Effector memory CD8-positive, alpha-beta T cell (primary cell): ENCODE measurements around the gene EMC1.

Experiments
- ATAC-seq: fragments of 150-1000 bp; cut with Tn5 transposase; replicated peaks from 2 replicates; pipeline ENCODE4 v1.10.0; 2021; ENCODE audit warnings: mild to moderate bottlenecking, moderate library complexity
- DNase-seq, 3 experiments: peaks; one replicate each; pipeline ENCODE4 v3.0.0; 2021
- H3K27ac Mint-ChIP-seq, 2 donors: one replicate each; pipeline ENCODE4 v1.8.0; 2022; ENCODE audit warnings: mild to moderate bottlenecking in 2 of 2, mixed read lengths in 2 of 2, moderate library complexity in 2 of 2
- H3K27me3 Mint-ChIP-seq, 2 donors: one replicate each; pipeline ENCODE4 v1.8.0; 2022; ENCODE audit warnings: mixed read lengths in 2 of 2
- H3K36me3 Mint-ChIP-seq: one replicate; pipeline ENCODE4 v1.8.0; 2022; ENCODE audit warnings: mild to moderate bottlenecking, moderate library complexity, mixed read lengths; ENCODE audit not compliant: insufficient read depth
- H3K4me1 Mint-ChIP-seq, 2 donors: one replicate each; pipeline ENCODE4 v1.8.0; 2022; ENCODE audit warnings: low read depth in 2 of 2, mixed read lengths in 2 of 2
- H3K4me3 Mint-ChIP-seq, 2 donors: one replicate each; pipeline ENCODE4 v1.8.0; 2022; ENCODE audit warnings: mild to moderate bottlenecking in 2 of 2, mixed read lengths in 2 of 2, moderate library complexity in 2 of 2
- H3K9me3 Mint-ChIP-seq, 2 donors: one replicate each; pipeline ENCODE4 v1.8.0; 2022; ENCODE audit warnings: mixed read lengths in 2 of 2

The EMC1 gene

DNA sequence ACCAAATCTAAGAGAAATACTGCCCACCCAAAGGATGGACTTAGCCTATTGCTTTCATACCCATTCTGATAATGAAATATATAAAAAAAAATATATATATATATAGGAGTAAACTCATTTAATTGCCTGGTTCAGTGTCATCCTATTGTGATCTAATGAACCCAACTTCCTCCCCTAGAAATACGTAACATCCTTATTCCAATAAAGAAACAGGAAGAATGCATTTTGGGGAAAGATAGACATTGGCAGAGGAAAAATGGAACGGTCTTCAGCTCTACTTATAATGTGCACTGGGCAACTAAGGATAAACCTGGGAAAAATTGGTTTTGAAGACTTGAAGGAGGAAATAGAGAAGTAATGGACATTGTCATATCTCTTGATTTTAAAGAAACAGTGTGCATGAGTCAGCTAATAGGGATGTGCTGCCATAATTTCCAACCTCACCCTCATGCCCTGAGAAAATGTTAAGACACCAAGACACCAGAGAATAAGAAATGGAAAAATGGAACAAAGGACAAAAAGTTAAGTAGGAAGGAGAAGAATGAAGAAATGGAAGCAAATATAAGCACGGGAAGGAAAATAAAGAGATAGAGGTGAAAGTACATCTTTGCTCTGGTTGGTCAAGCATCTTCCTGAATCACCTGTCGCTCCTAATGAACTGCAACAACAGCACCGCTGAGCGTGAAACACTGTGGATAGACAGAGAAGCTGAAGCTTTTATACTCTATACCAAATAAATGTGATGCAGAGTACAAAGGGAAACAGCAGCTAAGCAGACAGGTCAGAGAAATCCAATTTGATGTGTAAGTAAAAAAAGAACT, 46.7 kb downstream of the EMC1 start:
- H3K36me3 Mint-ChIP-seq: peaks cover 25% of the 10 kb centered on the region
- no peak overlapping the region for H3K4me3 Mint-ChIP-seq
- no peaks in the 10 kb centered on the region for H3K27me3 Mint-ChIP-seq
- DNase-seq: no peak
- no peak for ATAC-seq
- peaks cover 35 to 59% of the 10 kb centered on the region in 2 donors for H3K4me1 Mint-ChIP-seq
- no peaks in the 10 kb centered on the region for H3K9me3 Mint-ChIP-seq
- H3K27ac Mint-ChIP-seq: peak overlapping the region in 1 of 2 donors; percentile 53

DNA sequence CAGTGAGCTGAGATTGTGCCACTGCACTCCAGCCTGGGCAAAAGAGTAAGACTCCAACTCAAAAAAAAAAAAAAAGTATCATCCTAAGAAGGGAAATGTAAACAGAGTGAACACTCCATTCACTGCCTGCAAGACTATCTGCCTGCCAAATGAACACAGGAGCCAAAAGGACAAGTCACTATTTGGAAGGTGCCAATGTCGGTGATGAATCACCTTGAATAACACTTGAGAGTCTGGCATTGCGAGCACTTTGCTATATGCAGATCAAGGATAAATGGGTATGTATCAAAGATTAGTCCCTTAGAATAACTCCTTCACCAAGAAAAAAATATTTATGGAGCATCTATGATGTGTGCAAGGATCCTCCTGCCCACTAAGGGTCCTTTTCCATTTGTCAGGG, 47.9 kb downstream of the EMC1 start:
- H3K4me3 Mint-ChIP-seq: no peak overlapping the region
- no peaks in the 10 kb centered on the region for H3K9me3 Mint-ChIP-seq
- peaks cover 36% of the 10 kb centered on the region for H3K36me3 Mint-ChIP-seq
- DNase-seq (no peak), ATAC-seq (no peak)
- no peaks in the 10 kb centered on the region for H3K27me3 Mint-ChIP-seq
- H3K27ac Mint-ChIP-seq: no peak overlapping the region
- peaks cover 31 to 52% of the 10 kb centered on the region in 2 donors for H3K4me1 Mint-ChIP-seq

DNA sequence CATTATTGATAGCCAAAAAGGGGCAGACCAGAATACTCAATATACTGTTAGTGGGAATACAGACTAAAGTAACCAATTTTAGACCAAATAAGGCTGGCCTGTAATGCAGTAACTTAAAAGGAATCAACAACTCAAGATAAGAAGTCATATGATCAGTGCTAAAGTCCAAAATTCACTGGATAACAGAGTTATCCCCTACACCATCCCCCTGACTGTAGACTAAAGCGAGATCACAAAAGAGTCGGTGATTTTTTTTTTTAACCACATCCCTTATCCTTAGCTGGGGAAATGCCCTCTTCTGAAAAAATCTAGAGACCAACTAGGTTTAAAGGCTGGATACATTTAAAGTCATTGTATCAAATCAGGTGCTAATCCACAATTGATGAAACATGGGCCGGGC, 48.9 kb downstream of the EMC1 start:
- H3K9me3 Mint-ChIP-seq: no peaks in the 10 kb centered on the region
- DNase-seq (no peak), ATAC-seq (peak; percentile 36)
- peaks cover 37% of the 10 kb centered on the region for H3K36me3 Mint-ChIP-seq
- H3K4me3 Mint-ChIP-seq: no peak overlapping the region
- H3K27ac Mint-ChIP-seq: peak overlapping the region; percentile 69 to 70
- H3K4me1 Mint-ChIP-seq: peaks cover 28 to 45% of the 10 kb centered on the region in 2 donors
- H3K27me3 Mint-ChIP-seq: no peaks in the 10 kb centered on the region

DNA sequence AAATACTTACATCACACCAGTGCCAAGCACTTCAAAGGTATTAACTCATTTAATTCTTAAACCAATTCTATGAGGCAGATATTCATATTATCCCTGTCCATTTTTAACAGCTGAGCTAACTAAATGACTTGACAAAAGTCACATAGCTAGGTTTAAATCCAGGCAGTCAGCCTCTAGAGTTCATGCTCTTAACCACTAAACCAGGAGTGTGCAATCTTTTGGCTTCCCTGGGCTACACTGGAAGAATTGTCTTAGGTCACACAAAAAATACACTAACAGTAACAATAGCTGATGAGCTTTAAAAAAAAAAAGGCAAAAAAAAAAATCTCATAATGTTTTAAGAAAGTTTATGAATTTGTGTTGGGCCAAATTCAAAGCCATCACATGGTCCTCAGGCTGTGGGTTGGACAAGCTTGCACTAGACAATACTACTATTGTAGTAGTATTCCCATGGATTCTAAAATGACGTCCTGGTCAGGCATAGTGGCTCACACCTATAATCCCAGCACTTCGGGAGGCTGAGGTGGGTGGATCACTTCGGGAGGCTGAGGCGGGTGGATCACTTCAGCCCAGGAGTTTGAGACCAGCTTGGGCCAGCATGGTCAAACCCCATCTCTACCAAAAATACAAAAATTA, 51.2 kb downstream of the EMC1 start:
- DNase-seq (no peak), ATAC-seq (no peak)
- no peaks in the 10 kb centered on the region for H3K9me3 Mint-ChIP-seq
- H3K36me3 Mint-ChIP-seq: peaks cover 55% of the 10 kb centered on the region
- H3K27ac Mint-ChIP-seq: no peak overlapping the region
- no peak overlapping the region for H3K4me3 Mint-ChIP-seq
- no peaks in the 10 kb centered on the region for H3K27me3 Mint-ChIP-seq
- H3K4me1 Mint-ChIP-seq: peaks cover 17 to 37% of the 10 kb centered on the region in 2 donors

DNA sequence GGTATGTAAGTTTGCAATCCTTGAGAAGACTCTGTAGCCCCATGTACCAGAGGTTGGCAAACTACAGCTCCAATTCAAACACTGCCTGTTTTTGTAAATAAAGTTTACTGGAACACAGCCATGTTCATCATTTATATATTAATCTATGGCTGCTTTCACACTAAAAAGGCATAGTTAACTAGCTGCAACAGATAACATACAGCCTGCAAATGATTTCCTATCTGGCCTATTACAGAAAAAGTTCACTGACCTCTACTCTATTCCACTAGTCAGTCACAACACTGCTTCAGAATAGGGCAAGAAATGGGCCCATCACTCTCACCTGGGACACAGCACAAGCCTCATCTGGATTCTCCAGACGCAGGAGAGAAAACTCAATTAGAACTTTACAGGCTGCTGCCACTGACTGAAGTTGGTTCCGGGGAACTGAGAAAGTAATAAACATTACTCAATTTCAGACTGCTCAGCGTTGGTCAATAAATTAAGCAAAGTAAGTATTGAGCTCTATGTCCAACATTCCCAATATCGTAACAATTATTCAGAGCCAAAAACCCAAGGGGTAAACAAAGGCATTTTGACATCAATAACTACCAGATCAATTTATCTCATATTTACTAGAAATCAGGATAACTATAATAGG, 51.9 kb downstream of the EMC1 start:
- H3K9me3 Mint-ChIP-seq: no peaks in the 10 kb centered on the region
- peaks cover 12 to 31% of the 10 kb centered on the region in 2 donors for H3K4me1 Mint-ChIP-seq
- peaks cover 60% of the 10 kb centered on the region for H3K36me3 Mint-ChIP-seq
- H3K4me3 Mint-ChIP-seq: no peak overlapping the region
- no peak overlapping the region for H3K27ac Mint-ChIP-seq
- ATAC-seq (no peak), DNase-seq (no peak)
- H3K27me3 Mint-ChIP-seq: no peaks in the 10 kb centered on the region

DNA sequence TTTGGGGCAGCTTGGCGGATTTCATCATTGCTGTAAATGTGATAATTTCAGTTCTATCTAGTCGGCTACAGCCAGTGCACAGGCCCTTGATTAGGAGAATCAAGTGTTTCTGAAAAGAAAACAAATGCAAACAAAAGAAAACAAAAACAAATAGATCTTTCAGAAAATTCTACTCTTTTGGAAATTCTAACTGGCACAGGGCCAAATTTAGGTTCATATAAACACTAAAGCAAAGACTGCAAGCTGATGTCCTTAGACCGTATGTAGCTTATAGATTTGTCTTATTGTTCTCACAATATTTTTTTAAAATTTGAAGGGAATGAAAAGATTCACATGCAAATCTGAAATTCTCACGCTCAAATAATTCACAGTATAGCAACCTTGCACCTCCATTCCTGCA, 52.5 kb downstream of the EMC1 start:
- no peaks in the 10 kb centered on the region for H3K27me3 Mint-ChIP-seq
- peaks cover 11 to 24% of the 10 kb centered on the region in 2 donors for H3K4me1 Mint-ChIP-seq
- H3K9me3 Mint-ChIP-seq: no peaks in the 10 kb centered on the region
- H3K27ac Mint-ChIP-seq: peak overlapping the region in 1 of 2 donors; percentile 74
- peaks cover 67% of the 10 kb centered on the region for H3K36me3 Mint-ChIP-seq
- ATAC-seq (no peak), DNase-seq (no peak)
- no peak overlapping the region for H3K4me3 Mint-ChIP-seq

DNA sequence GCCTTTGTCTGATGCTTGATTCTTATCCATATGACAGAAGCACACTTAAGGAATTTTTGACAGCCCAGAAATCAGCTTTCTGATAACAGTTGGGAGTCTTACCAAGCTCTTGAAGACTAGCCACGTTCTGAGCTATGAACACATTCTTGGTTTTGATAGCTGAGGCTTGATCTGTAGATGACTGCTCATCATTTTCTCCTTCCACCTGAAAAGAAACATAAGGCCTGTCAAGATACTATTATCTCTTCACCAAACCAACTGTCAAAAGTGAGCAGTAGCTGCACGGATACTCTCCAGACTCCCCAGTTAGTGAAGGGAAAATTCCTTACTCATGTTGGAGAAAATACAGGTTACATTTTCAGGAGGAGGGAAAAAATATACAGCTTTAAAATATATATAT, 53.5 kb downstream of the EMC1 start:
- DNase-seq (no peak), ATAC-seq (no peak)
- H3K9me3 Mint-ChIP-seq: no peaks in the 10 kb centered on the region
- no peaks in the 10 kb centered on the region for H3K27me3 Mint-ChIP-seq
- peaks cover 8 to 20% of the 10 kb centered on the region in 2 donors for H3K4me1 Mint-ChIP-seq
- peaks cover 76% of the 10 kb centered on the region for H3K36me3 Mint-ChIP-seq
- no peak overlapping the region for H3K4me3 Mint-ChIP-seq
- no peak overlapping the region for H3K27ac Mint-ChIP-seq

DNA sequence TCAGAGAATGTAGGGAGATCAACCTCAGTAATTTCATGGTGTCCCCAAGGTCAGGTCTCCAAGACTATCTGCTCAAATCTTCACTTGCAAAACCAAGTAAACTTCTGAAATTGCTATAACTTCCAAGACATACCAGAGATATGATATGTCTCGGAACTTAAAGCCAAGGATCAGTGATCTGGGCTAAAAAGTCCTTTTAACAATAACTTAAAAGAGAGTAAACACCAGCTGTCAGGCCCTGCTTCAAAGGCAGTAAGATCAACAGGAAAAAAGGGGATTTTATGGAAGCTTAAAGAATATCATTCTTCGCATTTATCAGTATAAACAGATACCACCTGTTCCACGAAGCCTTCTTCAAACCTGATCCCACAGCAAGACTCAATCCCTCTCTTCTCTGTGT, 55.0 kb downstream of the EMC1 start:
- ATAC-seq (no peak), DNase-seq (no peak)
- H3K36me3 Mint-ChIP-seq: peaks cover 85% of the 10 kb centered on the region
- no peaks in the 10 kb centered on the region for H3K27me3 Mint-ChIP-seq
- peak overlapping the region in 1 of 2 donors; percentile 25 for H3K27ac Mint-ChIP-seq
- H3K9me3 Mint-ChIP-seq: no peaks in the 10 kb centered on the region
- H3K4me3 Mint-ChIP-seq: no peak overlapping the region
- H3K4me1 Mint-ChIP-seq: peaks cover 0 to 9% of the 10 kb centered on the region in 2 donors

DNA sequence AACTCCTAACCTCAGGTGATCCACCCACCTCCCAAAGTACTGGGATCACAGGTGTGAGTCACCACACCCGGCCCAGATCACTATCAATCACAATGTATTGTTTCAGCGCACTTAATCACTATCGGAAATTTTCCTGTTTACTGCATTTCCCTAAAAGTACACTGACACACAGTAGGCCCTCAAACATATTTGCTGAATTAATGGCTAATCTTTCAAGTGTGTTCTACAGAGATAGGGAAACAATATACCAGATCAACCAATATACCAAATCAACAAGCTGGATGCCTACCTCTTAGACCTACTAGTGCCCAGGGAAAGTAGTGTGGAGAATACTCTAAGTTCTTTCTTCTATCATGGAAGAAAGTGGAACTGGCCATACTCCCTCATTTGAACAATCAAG, 58.3 kb downstream of the EMC1 start:
- no peak for DNase-seq
- Mint-ChIP-seq H3K36me3 (peaks cover 80% of the 10 kb centered on the region), H3K27ac (peak overlapping the region in 1 of 2 donors; percentile 16), H3K4me3 (no peak overlapping the region), H3K4me1 (peaks cover 0 to 6% of the 10 kb centered on the region in 2 donors), H3K27me3 (no peaks in the 10 kb centered on the region), H3K9me3 (no peaks in the 10 kb centered on the region)
- ATAC-seq: no peak

DNA sequence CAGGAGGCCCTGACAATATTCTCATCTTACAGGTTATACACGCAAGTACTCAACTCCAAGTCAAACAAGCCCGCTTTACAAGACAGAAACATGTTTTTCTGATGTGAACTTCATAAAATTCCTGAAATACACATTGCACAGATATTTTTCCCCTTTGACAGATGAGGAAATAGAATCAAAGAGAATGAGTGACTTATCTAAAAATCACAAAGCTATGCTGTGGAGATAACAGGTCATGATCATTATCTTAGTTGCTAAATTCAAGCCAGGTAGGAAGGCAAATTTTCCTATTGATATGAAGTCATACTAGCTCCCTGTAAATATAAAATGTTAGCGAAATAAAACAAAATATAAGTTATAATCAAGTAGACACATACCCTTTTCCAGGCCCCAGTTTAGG, 59.5 kb downstream of the EMC1 start:
- no peak for DNase-seq
- Mint-ChIP-seq H3K4me3 (no peak overlapping the region), H3K36me3 (peaks cover 79% of the 10 kb centered on the region)

DNA sequence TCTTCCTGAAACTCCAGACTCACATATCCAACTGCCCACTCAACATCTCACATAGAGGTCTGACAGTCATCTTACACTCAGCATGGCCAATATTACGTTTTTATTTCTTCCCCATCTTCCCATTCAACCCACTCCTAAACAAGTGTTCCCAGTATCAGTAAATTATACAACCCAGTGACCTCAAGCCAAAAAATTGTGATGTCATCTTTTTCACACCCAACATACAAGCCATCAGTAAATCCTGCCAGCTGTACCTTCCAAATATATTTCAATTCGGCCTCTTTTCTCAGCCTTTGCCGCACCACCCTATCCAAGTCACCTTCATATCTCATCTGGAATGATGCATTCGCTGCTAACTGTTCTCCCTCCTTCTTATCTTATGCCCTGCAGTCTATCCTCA, 60.9 kb downstream of the EMC1 start:
- Mint-ChIP-seq H3K36me3 (peaks cover 81% of the 10 kb centered on the region), H3K27me3 (no peaks in the 10 kb centered on the region), H3K4me3 (no peak overlapping the region), H3K27ac (no peak overlapping the region), H3K9me3 (no peaks in the 10 kb centered on the region), H3K4me1 (no peaks in the 10 kb centered on the region)
- no peak for DNase-seq
- no peak for ATAC-seq

More for the DNA sequence above, 59.5 kb downstream of the EMC1 start:
- no peak overlapping the region for H3K27ac Mint-ChIP-seq
- peaks cover 0 to 2% of the 10 kb centered on the region in 2 donors for H3K4me1 Mint-ChIP-seq
- ATAC-seq: no peak
- no peaks in the 10 kb centered on the region for H3K9me3 Mint-ChIP-seq
- H3K27me3 Mint-ChIP-seq: no peaks in the 10 kb centered on the region

DNA sequence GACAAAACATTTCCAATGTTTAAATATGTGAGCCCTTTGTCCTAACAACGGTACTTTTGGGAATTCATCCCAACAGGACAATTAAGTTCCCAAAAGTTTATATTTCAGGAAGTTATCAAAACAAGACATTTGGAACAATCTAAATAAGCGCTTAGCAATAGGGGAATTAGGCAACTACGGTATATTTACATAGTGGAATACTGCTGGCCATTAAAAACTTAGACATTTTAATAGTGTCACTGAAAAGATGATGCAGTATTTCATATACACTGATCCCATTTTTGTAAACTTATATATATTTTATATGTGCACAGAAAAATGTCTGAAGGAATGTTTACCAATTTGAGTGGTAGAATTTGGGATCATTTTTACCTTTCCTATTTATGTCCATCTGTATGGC, 62.1 kb downstream of the EMC1 start:
- no peaks in the 10 kb centered on the region for H3K9me3 Mint-ChIP-seq

DNA sequence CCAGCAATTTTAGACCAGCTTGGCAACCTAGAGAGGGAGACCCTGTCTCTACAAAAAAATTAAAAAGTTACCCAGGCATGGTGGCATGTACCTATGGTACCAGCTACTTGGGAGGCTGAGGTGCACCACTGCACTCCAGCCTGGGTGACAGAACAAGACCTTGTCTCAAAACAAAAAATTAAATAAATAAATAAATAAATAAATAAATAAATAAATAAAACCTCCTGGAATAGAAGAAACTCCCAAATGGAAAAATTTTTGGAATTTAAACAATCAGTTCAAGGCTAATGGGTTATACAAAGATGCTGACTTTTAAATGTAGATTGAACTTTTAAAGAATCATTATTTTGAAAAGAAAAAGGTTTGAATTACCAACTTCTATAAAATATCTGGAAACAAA, 63.5 kb downstream of the EMC1 start:
- peaks cover 82% of the 10 kb centered on the region for H3K36me3 Mint-ChIP-seq
- no peak overlapping the region for H3K4me3 Mint-ChIP-seq
- ATAC-seq (no peak), DNase-seq (no peak)
- no peaks in the 10 kb centered on the region for H3K4me1 Mint-ChIP-seq
- H3K27me3 Mint-ChIP-seq: no peaks in the 10 kb centered on the region
- no peaks in the 10 kb centered on the region for H3K9me3 Mint-ChIP-seq
- peak overlapping the region in 1 of 2 donors; percentile 15 for H3K27ac Mint-ChIP-seq

More for the DNA sequence above, 62.1 kb downstream of the EMC1 start:
- peaks cover 82% of the 10 kb centered on the region for H3K36me3 Mint-ChIP-seq
- H3K27ac Mint-ChIP-seq: no peak overlapping the region
- DNase-seq (no peak), ATAC-seq (no peak)
- no peaks in the 10 kb centered on the region for H3K27me3 Mint-ChIP-seq
- H3K4me1 Mint-ChIP-seq: no peaks in the 10 kb centered on the region
- no peak overlapping the region for H3K4me3 Mint-ChIP-seq

DNA sequence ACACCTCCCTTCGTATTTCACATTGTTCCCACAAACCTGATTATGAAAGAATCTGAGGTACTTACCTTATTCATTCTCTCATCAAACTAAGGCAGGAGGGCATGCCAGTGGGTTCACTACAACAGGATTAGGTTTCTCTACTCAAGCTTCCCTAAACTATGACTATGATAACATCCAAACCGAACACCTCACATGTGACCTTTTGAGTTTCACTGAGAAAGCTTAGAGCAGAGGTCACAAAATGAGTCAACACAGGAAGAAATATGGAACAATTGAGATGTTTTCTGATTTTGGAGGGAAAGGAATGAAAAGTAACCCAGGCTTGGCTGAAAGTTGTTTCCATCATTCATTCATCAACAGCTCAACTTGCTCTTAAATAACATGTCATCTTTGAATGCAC, 65.3 kb downstream of the EMC1 start:
- no peak for ATAC-seq
- H3K27ac Mint-ChIP-seq: no peak overlapping the region
- H3K27me3 Mint-ChIP-seq: no peaks in the 10 kb centered on the region
- H3K4me3 Mint-ChIP-seq: no peak overlapping the region
- peaks cover under 1 to 4% of the 10 kb centered on the region in 2 donors for H3K4me1 Mint-ChIP-seq
- no peaks in the 10 kb centered on the region for H3K9me3 Mint-ChIP-seq
- no peak for DNase-seq
- H3K36me3 Mint-ChIP-seq: peaks cover 86% of the 10 kb centered on the region
